KMS-11 (cell line): Measurements from ENCODE around the gene ALKBH3.

Experiments used
- H2AFZ ChIP-seq: fragments of 200-600 bp; sonication (generic); 2 replicates; pipeline ENCODE4 v1.6.1; 2016; ENCODE audit warnings: antibody characterized with exemption, mixed run types, low read depth
- H3K27ac ChIP-seq: fragments of 200-600 bp; sonication (generic); 2 replicates; pipeline ENCODE4 v1.6.1; 2016; ENCODE audit warnings: mild to moderate bottlenecking, mixed run types
- H3K27me3 ChIP-seq: fragments of 200-600 bp; sonication (generic); 2 replicates; pipeline ENCODE4 v1.6.1; 2017; ENCODE audit warnings: mild to moderate bottlenecking, low read depth, mixed run types, moderate library complexity; ENCODE audit not compliant: insufficient read depth
- H3K36me3 ChIP-seq: fragments of 200-600 bp; sonication (generic); 2 replicates; pipeline ENCODE4 v1.6.1; 2017; ENCODE audit warnings: mild to moderate bottlenecking, mixed run types; ENCODE audit not compliant: insufficient read depth
- H3K4me1 ChIP-seq: fragments of 200-600 bp; sonication (generic); 2 replicates; pipeline ENCODE4 v1.6.1; 2016; ENCODE audit warnings: mild to moderate bottlenecking, low read depth, mixed run types; ENCODE audit not compliant: poor library complexity, severe bottlenecking
- H3K4me2 ChIP-seq: fragments of 200-600 bp; sonication (generic); 2 replicates; pipeline ENCODE4 v1.7.0; 2016; ENCODE audit warnings: mild to moderate bottlenecking, mixed run types
- H3K4me3 ChIP-seq: fragments of 200-600 bp; sonication (generic); IDR thresholded peaks from 2 replicates; pipeline ENCODE4 v1.6.1; 2017; ENCODE audit warnings: low read depth, low read length, mixed read lengths; ENCODE audit not compliant: insufficient read depth
- H3K79me2 ChIP-seq: fragments of 200-600 bp; sonication (generic); 2 replicates; pipeline ENCODE4 v1.6.1; 2016; ENCODE audit warnings: low read depth, mixed run types; ENCODE audit not compliant: insufficient read depth
- H3K9ac ChIP-seq: fragments of 200-600 bp; sonication (generic); 2 replicates; pipeline ENCODE4 v1.6.1; 2016; ENCODE audit warnings: mild to moderate bottlenecking, mixed run types
- H4K20me1 ChIP-seq: fragments of 200-600 bp; sonication (generic); 2 replicates; pipeline ENCODE4 v1.6.1; 2016; ENCODE audit warnings: mild to moderate bottlenecking, mixed run types; ENCODE audit not compliant: insufficient read depth
- TF ChIP-seq, protein P1 (sequence below): fragments of 200-600 bp; sonication (generic); conservative IDR thresholded peaks from 2 replicates; pipeline ENCODE4 v1.6.1; 2017; ENCODE audit warnings: low read depth, mild to moderate bottlenecking, antibody characterized with exemption, low read length, moderate library complexity, mixed read lengths

ALKBH3 gene

DNA sequence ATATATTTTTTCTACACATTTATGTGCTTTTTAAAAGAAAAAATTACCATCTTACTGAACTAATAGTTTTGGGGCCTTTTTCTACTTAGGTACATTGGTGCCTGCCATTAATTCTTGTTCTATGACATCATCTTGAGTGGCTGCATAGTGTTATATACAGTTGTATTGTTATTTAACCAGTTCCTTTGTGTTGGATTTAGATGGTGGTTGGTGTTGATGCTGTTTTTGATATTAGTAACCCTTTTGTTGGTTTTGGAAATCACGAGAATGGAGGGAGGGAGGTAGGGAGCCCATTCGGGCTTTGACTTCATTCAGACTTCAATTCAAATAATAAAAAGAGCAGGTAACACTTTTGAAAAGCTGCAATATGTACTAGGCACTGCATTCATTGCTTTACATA lies 46.4 kb downstream of the ALKBH3 start:
- Histone ChIP-seq H2AFZ (no peak overlapping the region), H3K9ac (no peak overlapping the region), H4K20me1 (no peaks in the 10 kb centered on the region), H3K4me3 (no peak overlapping the region), H3K79me2 (no peaks in the 10 kb centered on the region), H3K36me3 (no peaks in the 10 kb centered on the region), H3K4me1 (peaks cover 57% of the 10 kb centered on the region), H3K27me3 (no peaks in the 10 kb centered on the region), H3K4me2 (no peak overlapping the region), H3K27ac (no peak overlapping the region)
- TF ChIP-seq, protein P1, sequence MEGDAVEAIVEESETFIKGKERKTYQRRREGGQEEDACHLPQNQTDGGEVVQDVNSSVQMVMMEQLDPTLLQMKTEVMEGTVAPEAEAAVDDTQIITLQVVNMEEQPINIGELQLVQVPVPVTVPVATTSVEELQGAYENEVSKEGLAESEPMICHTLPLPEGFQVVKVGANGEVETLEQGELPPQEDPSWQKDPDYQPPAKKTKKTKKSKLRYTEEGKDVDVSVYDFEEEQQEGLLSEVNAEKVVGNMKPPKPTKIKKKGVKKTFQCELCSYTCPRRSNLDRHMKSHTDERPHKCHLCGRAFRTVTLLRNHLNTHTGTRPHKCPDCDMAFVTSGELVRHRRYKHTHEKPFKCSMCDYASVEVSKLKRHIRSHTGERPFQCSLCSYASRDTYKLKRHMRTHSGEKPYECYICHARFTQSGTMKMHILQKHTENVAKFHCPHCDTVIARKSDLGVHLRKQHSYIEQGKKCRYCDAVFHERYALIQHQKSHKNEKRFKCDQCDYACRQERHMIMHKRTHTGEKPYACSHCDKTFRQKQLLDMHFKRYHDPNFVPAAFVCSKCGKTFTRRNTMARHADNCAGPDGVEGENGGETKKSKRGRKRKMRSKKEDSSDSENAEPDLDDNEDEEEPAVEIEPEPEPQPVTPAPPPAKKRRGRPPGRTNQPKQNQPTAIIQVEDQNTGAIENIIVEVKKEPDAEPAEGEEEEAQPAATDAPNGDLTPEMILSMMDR: no peak

DNA sequence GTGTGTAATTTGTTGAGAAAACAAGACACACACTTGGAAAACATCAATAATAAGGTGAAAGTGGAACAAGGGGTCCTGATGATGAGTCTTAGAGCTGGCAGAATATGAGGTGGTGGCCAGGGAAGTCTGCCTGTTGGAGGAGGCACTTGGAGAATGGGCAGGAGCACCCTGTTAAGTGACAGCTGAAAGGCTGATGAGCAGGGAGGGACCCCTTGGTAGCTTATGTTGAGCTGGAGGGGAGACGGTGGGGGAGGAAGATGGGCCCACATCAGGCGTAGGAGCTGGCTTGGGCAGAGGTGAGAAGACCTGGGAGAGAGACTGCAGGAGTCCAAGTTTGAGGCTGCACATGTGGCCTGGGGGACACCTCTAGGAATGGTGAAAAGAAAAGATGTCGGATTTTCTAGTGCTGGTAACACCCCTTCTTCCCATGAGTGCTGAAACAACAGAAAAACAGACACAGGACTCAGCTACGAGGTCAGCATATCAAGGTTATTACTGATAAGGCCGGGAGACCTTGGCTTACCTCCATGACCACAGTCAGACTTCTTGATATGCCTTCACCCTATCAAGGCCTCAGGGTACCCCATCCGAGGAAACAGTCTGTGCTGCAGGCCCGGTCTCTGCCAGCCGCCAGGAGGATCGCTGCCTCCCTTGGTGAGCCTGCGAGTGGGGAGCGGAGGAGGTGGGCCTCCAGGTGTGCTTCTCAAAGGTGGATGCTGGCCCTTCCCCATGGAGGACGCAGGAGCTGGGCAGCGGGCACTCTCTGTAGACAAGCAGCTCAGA lies 47.5 kb downstream of the ALKBH3 start:
- Histone ChIP-seq H3K36me3 (no peaks in the 10 kb centered on the region), H3K27ac (no peak overlapping the region), H3K4me3 (no peak overlapping the region), H4K20me1 (no peaks in the 10 kb centered on the region), H3K79me2 (no peaks in the 10 kb centered on the region), H3K9ac (no peak overlapping the region), H2AFZ (no peak overlapping the region), H3K27me3 (no peaks in the 10 kb centered on the region), H3K4me1 (peaks cover 57% of the 10 kb centered on the region), H3K4me2 (no peak overlapping the region)
- TF ChIP-seq, protein P1: no peak

DNA sequence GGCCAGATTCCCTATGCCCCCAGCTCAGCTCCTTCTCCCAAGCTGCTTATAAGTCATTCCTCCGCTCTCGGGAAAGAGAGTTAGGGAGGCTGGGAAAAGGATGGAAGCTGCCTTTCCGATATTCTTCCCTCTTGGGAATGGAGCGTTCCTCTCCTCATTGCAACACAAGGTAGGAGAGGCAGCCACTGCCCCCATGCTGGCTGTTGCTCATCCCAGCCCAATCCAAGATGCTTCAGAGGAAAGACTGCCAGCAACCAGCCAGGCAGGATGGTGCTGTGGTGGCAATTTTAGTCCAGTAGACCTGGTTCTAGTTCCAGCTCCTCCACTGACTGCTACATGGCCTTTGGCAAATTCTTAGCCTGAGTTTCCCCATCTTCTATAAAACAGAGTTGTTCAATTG lies 48.1 kb downstream of the ALKBH3 start:
- Histone ChIP-seq H2AFZ (no peak overlapping the region), H3K79me2 (no peaks in the 10 kb centered on the region), H3K4me3 (no peak overlapping the region), H3K27me3 (no peaks in the 10 kb centered on the region), H3K36me3 (no peaks in the 10 kb centered on the region), H3K9ac (no peak overlapping the region), H4K20me1 (no peaks in the 10 kb centered on the region), H3K4me1 (peaks cover 57% of the 10 kb centered on the region), H3K27ac (no peak overlapping the region), H3K4me2 (no peak overlapping the region)
- TF ChIP-seq, protein P1: no peak

DNA sequence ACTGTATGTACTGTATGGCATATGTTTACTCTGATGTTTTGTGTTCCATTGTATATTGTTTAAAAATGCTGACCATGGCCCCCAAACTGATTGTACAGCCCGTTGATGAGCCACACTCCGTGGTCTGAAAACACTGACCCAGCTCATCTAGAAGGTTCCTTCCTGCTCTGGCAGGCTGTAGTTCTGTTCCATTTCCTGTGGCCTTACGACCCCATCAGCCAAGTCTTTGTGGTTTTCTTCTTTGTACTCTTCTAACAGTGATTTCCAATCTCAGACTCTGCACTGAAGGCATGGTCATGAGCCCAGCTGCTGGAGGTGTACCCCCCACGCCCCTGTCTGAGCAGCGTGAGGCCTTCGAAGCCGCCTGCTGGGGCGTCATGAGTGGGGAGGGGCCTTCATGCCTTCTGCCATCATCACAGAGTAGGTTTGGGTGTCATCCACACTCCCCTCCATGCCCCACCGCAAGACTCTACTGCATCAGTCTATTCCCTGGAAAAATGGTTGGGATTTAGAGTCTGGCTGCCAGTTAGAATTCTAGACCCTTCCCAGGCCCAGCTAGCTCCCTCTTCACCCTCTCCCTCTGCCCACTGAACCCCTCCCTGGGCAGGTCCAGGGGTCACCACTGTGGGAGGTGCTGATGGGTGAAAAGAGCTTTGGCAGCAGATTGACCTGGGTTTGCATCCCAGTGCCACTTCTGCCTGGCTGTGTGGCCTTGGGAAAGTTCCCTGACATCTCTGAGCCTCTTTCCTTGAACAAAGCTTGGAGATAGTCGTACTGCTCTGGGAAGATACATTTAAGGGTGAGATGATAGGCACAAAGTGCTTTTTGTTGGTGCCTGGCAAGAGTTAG lies 50.5 kb downstream of the ALKBH3 start:
- Histone ChIP-seq H3K27ac (peak overlapping the region; percentile 17; the same call in 1 of the 2 replicates), H2AFZ (peak overlapping the region; percentile 17; the same call in 1 of the 2 replicates), H3K4me3 (no peak overlapping the region), H3K79me2 (no peaks in the 10 kb centered on the region), H3K27me3 (no peaks in the 10 kb centered on the region), H3K9ac (no peak overlapping the region), H3K36me3 (no peaks in the 10 kb centered on the region), H3K4me1 (peaks cover 42% of the 10 kb centered on the region), H3K4me2 (peak overlapping the region; percentile 25), H4K20me1 (no peaks in the 10 kb centered on the region)
- TF ChIP-seq, protein P1: no peak
